Trophoblast cell (in vitro differentiated cells and primary cell): ENCODE results near the gene TBCK.

ENCODE experiments used
- DNase-seq, 2 donors: peaks; one replicate each; pipeline ENCODE4 v3.0.0-alpha.2; 2016
- H2AFZ ChIP-seq: 2 replicates; pipeline ENCODE4 v1.6.1; 2013; ENCODE audit warnings: low read length, moderate library complexity, mild to moderate bottlenecking; ENCODE audit not compliant: insufficient read depth, poor library complexity
- H2AK5ac ChIP-seq: 2 replicates; pipeline ENCODE4 v1.6.1; 2013; ENCODE audit warnings: mild to moderate bottlenecking, low read length
- H2BK120ac ChIP-seq: 2 replicates; pipeline ENCODE4 v1.6.1; 2013; ENCODE audit warnings: low read length, mild to moderate bottlenecking, moderate library complexity; ENCODE audit not compliant: insufficient read depth, poor library complexity
- H2BK12ac ChIP-seq: 2 replicates; pipeline ENCODE4 v1.6.1; 2013; ENCODE audit warnings: mild to moderate bottlenecking, low read length, moderate library complexity
- H2BK5ac ChIP-seq: 2 replicates; pipeline ENCODE4 v1.6.1; 2013; ENCODE audit warnings: low read length, low read depth, moderate library complexity, mild to moderate bottlenecking; ENCODE audit not compliant: poor library complexity
- H3K14ac ChIP-seq: 2 replicates; pipeline ENCODE4 v1.6.1; 2013; ENCODE audit warnings: mild to moderate bottlenecking, low read length
- H3K18ac ChIP-seq: 2 replicates; pipeline ENCODE4 v1.6.1; 2013; ENCODE audit warnings: mild to moderate bottlenecking, low read length
- H3K23ac ChIP-seq: 2 replicates; pipeline ENCODE4 v1.6.1; 2013; ENCODE audit warnings: low read length
- H3K27ac ChIP-seq: 2 replicates; pipeline ENCODE4 v1.5.1; 2013; ENCODE audit warnings: low read depth, mild to moderate bottlenecking, inconsistent platforms, low read length, moderate library complexity
- H3K27me3 ChIP-seq: 2 replicates; pipeline ENCODE4 v1.6.1; 2013; ENCODE audit warnings: inconsistent platforms, mild to moderate bottlenecking, low read length, moderate library complexity; ENCODE audit not compliant: insufficient read depth
- H3K36me3 ChIP-seq, 2 experiments: 1 replicate in 1 of 2; 2 replicates in 1 of 2; pipeline ENCODE4 v1.6.1; 2013; ENCODE audit warnings: low read length in 2 of 2, mild to moderate bottlenecking in 2 of 2, moderate library complexity in 1 of 2; ENCODE audit not compliant: insufficient read depth in 2 of 2, control insufficient read depth in 1 of 2
- H3K4ac ChIP-seq: 2 replicates; pipeline ENCODE4 v1.6.1; 2013; ENCODE audit warnings: low read depth, mild to moderate bottlenecking, low read length, moderate library complexity
- H3K4me1 ChIP-seq, 2 experiments: 1 replicate in 1 of 2; 2 replicates in 1 of 2; pipeline ENCODE4 v1.6.1; 2013; ENCODE audit warnings: low read length in 2 of 2, mild to moderate bottlenecking in 2 of 2, moderate library complexity in 1 of 2; ENCODE audit not compliant: insufficient read depth in 2 of 2, control insufficient read depth in 1 of 2
- H3K4me2 ChIP-seq: 2 replicates; pipeline ENCODE4 v1.6.1; 2013; ENCODE audit warnings: inconsistent platforms, mild to moderate bottlenecking, low read length, moderate library complexity
- H3K4me3 ChIP-seq: 2 replicates; pipeline ENCODE4 v1.5.1; 2013; ENCODE audit warnings: mild to moderate bottlenecking, low read depth, low read length, inconsistent platforms
- H3K79me1 ChIP-seq: one replicate; pipeline ENCODE4 v1.6.1; 2013; ENCODE audit warnings: low read length
- H3K79me2 ChIP-seq: 2 replicates; pipeline ENCODE4 v1.6.1; 2013; ENCODE audit warnings: low read length, mild to moderate bottlenecking; ENCODE audit not compliant: control insufficient read depth, insufficient read depth, poor library complexity
- H3K9ac ChIP-seq: 2 replicates; pipeline ENCODE4 v1.6.1; 2013; ENCODE audit warnings: mild to moderate bottlenecking, low read length
- H3K9me3 ChIP-seq: 2 replicates; pipeline ENCODE4 v1.6.1; 2013; ENCODE audit warnings: low read depth, mild to moderate bottlenecking, control low read depth, inconsistent platforms, low read length; ENCODE audit not compliant: insufficient read depth
- H4K12ac ChIP-seq: 2 replicates; pipeline ENCODE4 v1.6.1; 2013; ENCODE audit warnings: low read depth, mild to moderate bottlenecking, low read length, moderate library complexity
- H4K8ac ChIP-seq: 2 replicates; pipeline ENCODE4 v1.6.1; 2013; ENCODE audit warnings: low read depth, mild to moderate bottlenecking, low read length, moderate library complexity
- H4K91ac ChIP-seq: one replicate; pipeline ENCODE4 v1.6.1; 2013; ENCODE audit warnings: low read depth, mild to moderate bottlenecking, low read length, moderate library complexity
- WGBS: extraction: QIAGEN DNeasy Blood & Tissue Kit; methylation state at CpG from one replicate; pipeline ENCODE4 v1.1.7; 2013; ENCODE audit warnings: missing lambda C conversion rate; ENCODE audit not compliant: insufficient read length, insufficient coverage; ENCODE audit errors: extremely low coverage; 5-methylcytosine and 5-hydroxymethylcytosine counted together

TBCK gene

GRCh38 chr4:106277140-106277675, 38.8 kb downstream of the TBCK start:
- Histone ChIP-seq H3K27me3 (no peaks in the 10 kb centered on the region), H2BK12ac (no peak overlapping the region), H2AFZ (no peak overlapping the region), H2BK5ac (no peak overlapping the region), H3K79me1 (no peaks in the 10 kb centered on the region), H4K91ac (no peak overlapping the region), H3K27ac (no peak overlapping the region), H3K23ac (no peak overlapping the region), H3K36me3 (no peaks in the 10 kb centered on the region), H3K18ac (no peak overlapping the region), H3K14ac (no peak overlapping the region), H3K9ac (no peak overlapping the region), H3K4me2 (no peak overlapping the region), H4K12ac (no peak overlapping the region), H3K79me2 (no peaks in the 10 kb centered on the region), H3K4me1 (no peaks in the 10 kb centered on the region), H2BK120ac (no peak overlapping the region), H3K9me3 (no peaks in the 10 kb centered on the region), H3K4ac (no peak overlapping the region), H4K8ac (no peak overlapping the region), H3K4me3 (no peak overlapping the region), H2AK5ac (no peak overlapping the region)
- DNase-seq, result no peak
- no CpG with 5 or more reads among the region's 1 CpG for WGBS

GRCh38 chr4:106273831-106274230, 42.2 kb downstream of the TBCK start:
- Histone ChIP-seq H2BK12ac (no peak overlapping the region), H2AK5ac (no peak overlapping the region), H3K79me1 (no peaks in the 10 kb centered on the region), H3K27me3 (no peaks in the 10 kb centered on the region), H3K4me2 (no peak overlapping the region), H3K9me3 (no peaks in the 10 kb centered on the region), H3K36me3 (no peaks in the 10 kb centered on the region), H2BK5ac (no peak overlapping the region), H3K4me3 (no peak overlapping the region), H3K14ac (no peak overlapping the region), H3K9ac (no peak overlapping the region), H3K4ac (no peak overlapping the region), H4K8ac (no peak overlapping the region), H3K79me2 (no peaks in the 10 kb centered on the region), H3K27ac (no peak overlapping the region), H3K18ac (no peak overlapping the region), H4K12ac (no peak overlapping the region), H2AFZ (no peak overlapping the region), H3K4me1 (no peaks in the 10 kb centered on the region), H4K91ac (no peak overlapping the region), H3K23ac (no peak overlapping the region), H2BK120ac (no peak overlapping the region)
- DNase-seq, result peak; percentile 16 to 66
- no CpG with 5 or more reads among the region's 2 CpGs for WGBS

DNA sequence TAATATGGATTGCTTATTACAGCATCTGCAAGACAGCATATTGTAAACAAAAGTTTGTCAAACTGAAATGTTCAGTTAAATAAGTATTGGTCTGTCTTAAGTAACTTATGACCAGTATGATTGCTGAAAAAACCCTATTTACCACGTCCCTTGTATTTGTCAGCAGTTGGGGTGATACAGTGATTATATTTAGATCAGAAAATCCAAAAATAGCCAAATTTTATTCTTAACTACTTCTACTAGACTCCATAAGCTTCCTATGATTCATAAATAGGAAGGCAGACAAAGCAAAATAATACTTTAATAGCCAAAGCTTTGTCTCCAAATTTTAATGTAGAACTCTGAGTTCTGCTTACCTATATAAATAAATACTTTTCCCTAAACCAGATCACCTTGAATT, 45.3 kb downstream of the TBCK start:
- H4K8ac ChIP-seq, result no peak overlapping the region

DNA sequence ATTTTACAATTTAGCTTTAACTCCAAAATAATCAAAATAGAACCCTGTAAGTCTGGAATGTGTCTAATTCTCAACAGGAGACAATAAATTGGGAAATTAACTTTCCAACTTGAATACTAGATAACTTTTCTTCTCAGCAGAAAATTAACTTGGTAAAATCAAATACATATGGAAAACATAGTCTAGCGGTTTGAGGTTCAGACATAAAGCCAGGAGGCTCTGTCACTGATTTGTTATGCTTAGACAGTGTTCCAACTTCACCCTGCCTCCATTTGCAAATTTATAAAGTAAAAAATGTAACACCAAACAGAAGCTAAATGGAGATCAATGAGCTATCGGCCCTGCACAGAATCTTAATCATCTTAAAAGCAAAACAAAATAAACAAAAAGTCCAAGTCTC, 46.3 kb downstream of the TBCK start:
- no CpG with 5 or more reads among the region's 2 CpGs for WGBS
- H3K27ac ChIP-seq, result no peak overlapping the region
- no peak overlapping the region for H2BK5ac ChIP-seq
- no peak for DNase-seq
- no peak overlapping the region for H4K8ac ChIP-seq
- H3K79me2 ChIP-seq, result no peaks in the 10 kb centered on the region
- H3K23ac ChIP-seq, result no peak overlapping the region
- H4K91ac ChIP-seq, result no peak overlapping the region
- no peaks in the 10 kb centered on the region for H3K36me3 ChIP-seq
- H3K27me3 ChIP-seq, result no peaks in the 10 kb centered on the region
- no peak overlapping the region for H3K14ac ChIP-seq
- H2BK120ac ChIP-seq, result no peak overlapping the region
- H2AFZ ChIP-seq, result no peak overlapping the region
- no peak overlapping the region for H4K12ac ChIP-seq
- H3K79me1 ChIP-seq, result no peaks in the 10 kb centered on the region
- H3K4me3 ChIP-seq, result no peak overlapping the region
- no peak overlapping the region for H3K4ac ChIP-seq
- H3K9me3 ChIP-seq, result no peaks in the 10 kb centered on the region
- H3K4me2 ChIP-seq, result no peak overlapping the region
- H3K9ac ChIP-seq, result no peak overlapping the region
- no peak overlapping the region for H2BK12ac ChIP-seq
- H3K18ac ChIP-seq, result no peak overlapping the region
- H3K4me1 ChIP-seq, result no peaks in the 10 kb centered on the region
- H2AK5ac ChIP-seq, result no peak overlapping the region

More for the DNA sequence above, 45.3 kb downstream of the TBCK start:
- Histone ChIP-seq H3K27ac (no peak overlapping the region), H2AK5ac (no peak overlapping the region), H3K9me3 (no peaks in the 10 kb centered on the region), H3K4me1 (no peaks in the 10 kb centered on the region), H4K91ac (no peak overlapping the region), H3K79me2 (no peaks in the 10 kb centered on the region), H2BK120ac (no peak overlapping the region), H3K27me3 (no peaks in the 10 kb centered on the region), H3K4me2 (no peak overlapping the region), H3K14ac (no peak overlapping the region), H2AFZ (no peak overlapping the region), H3K36me3 (no peaks in the 10 kb centered on the region), H3K9ac (no peak overlapping the region), H3K18ac (no peak overlapping the region), H3K4ac (no peak overlapping the region), H4K12ac (no peak overlapping the region), H2BK5ac (no peak overlapping the region), H3K23ac (no peak overlapping the region), H3K79me1 (no peaks in the 10 kb centered on the region), H2BK12ac (no peak overlapping the region), H3K4me3 (no peak overlapping the region)
- DNase-seq, result no peak
- no CpG with 5 or more reads among the region's 1 CpG for WGBS
